ENCODE measurements around the gene CDC42BPB.

The CDC42BPB gene

DNA sequence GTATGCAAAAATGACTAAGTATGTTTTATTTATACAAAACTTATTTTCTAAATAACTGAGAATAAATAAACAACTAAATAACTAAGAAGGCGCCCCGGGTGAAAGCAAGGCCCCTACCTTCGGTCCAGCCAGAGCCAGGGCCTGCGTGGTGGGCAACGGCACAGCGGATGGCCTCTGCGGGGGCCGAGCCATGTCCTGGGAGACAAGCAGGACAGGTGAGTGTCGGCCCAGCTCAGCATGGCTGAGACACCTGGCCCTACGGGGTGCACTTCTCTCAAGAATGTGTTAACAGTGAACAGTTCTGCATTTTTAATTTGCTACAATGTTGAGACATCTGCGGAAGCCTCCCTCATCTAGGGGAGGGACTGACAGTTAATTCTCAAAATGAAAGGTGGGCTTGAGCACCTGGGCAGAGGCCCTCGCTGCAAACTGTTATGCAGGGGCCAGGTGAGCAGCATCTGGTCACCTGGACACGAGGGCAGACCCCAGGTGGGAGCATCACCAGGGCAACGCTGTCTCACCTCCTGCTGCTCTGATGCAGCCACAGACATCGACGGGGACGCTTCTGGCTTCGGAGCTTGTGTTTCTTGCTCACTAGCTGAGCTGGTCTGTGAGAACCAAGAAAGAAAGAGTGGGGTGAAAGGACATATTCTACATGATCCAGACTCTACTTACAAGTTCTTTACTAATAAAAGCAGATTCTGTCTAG, 103.1 kb downstream of the CDC42BPB start:
- no peak for DNase-seq (ENCODE audit: low spot score)
- no peak for TF ChIP-seq CTCF (IDR thresholded peaks at IDR 0.05; ENCODE audit: extremely low read depth, missing control alignments)

GRCh38 chr14:102953100-102953499, 104.2 kb downstream of the CDC42BPB start:
- no peak for DNase-seq (ENCODE audit: low spot score)
- no peak for TF ChIP-seq CTCF (IDR thresholded peaks at IDR 0.05; ENCODE audit: extremely low read depth, missing control alignments)

DNA sequence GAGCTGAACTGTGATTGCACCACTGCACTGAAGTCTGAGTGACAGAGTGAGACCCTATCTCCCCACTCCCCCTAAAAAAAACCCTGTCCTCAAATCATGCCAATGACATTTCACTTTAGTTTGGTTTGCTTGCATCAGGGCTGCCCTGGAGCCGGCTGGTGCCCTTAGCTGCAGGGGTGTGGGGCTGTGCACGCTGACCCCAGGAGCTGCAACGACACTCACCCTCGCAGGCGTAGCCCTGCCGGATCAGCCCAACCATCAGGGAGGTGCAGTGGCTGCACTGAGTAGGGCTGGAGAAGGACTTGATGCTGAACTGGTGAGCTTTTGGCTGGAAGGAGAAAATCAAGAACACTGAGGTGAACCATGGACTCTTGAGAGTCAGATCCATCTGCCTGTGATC, 105.1 kb downstream of the CDC42BPB start:
- no peak for DNase-seq (ENCODE audit: low spot score)
- TF ChIP-seq CTCF (IDR thresholded peaks at IDR 0.05; ENCODE audit: extremely low read depth, missing control alignments): no peak

GRCh38 chr14:102951799-102952198, 105.5 kb downstream of the CDC42BPB start:
- no peak for DNase-seq (ENCODE audit: low spot score)
- TF ChIP-seq CTCF (IDR thresholded peaks at IDR 0.05; ENCODE audit: extremely low read depth, missing control alignments): no peak

DNA sequence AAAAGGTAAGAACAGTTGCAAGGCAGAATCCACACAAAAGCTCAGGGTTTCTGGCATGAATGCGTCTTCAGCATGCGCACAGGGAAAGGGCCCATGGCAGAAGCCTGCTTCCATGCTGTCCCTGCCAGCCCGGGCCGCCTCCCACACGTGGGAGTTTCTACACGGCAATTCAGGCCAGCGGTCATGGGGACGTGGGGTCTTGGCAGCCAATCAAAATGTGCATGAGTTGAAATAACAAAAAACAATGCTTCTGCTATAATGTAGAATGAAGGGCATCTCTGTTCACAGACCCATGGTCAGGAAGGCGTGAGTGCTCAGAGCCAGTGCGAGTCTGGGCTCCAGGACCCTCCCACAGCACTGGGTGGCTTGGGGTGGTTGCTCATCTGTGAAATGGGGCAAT, 106.3 kb downstream of the CDC42BPB start:
- DNase-seq (ENCODE audit: low spot score): no peak
- no peak for TF ChIP-seq CTCF (IDR thresholded peaks at IDR 0.05; ENCODE audit: extremely low read depth, missing control alignments)

DNA sequence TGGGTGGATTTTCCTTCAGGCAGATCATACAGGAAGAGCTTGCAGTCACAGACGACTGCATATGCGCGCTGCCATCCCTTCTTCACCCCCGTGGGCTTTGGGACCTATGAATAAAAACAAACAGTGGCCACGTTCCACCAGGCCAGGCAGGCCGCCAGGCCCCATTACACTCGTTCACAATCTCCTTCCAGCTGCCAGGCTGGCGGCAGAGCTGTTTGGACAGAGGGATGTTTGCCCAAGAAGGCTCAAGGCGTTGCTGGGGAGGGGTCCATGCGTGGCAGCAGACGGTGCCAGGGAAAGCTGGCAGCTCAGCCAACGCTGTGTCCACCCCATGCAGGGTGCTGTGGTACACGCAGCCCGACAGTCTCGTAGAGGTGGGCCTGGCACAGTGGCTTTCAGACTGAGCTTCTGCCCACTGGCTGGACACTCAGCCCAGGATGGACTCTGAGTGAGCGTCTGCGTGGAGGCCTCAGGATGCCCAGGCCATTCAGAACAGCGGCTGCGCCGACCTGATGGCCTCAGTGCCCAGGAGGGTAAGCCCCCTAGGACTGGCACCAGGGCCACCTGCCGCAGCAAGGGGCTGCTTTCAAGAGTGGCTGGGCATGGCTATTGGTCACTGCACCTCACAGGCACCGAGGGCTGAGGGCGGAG, 107.4 kb downstream of the CDC42BPB start:
- TF ChIP-seq CTCF (IDR thresholded peaks at IDR 0.05; ENCODE audit: extremely low read depth, missing control alignments): no peak
- DNase-seq (ENCODE audit: low spot score): no peak

- no peak for TF ChIP-seq CTCF (IDR thresholded peaks at IDR 0.05; ENCODE audit: extremely low read depth, missing control alignments)
- peak; percentile 61 for DNase-seq (ENCODE audit: low spot score)
Observed at GRCh38 chr14:102949062-102949800, 108.1 kb downstream of the CDC42BPB start.
